LNCaP clone FGC (cell line): ENCODE measurements around the gene RABGAP1L.
A peak's percentile ranks its signal among the peaks of the same experiment; 100 is the strongest.

Experiments used
- DNase-seq: peaks from one replicate; pipeline ENCODE4 v3.0.0-alpha.2; 2011; ENCODE audit warnings: low read depth
- H3K4me3 ChIP-seq: 2 replicates; pipeline ENCODE4 v1.5.1; 2011; ENCODE audit warnings: mild to moderate bottlenecking, low read depth, low read length, control low read depth
- TF ChIP-seq, protein P1 (sequence below): IDR thresholded peaks from 2 replicates; pipeline ENCODE4 v1.5.1; 2012; ENCODE audit warnings: mild to moderate bottlenecking; ENCODE audit not compliant: control insufficient read depth, insufficient read depth; ENCODE audit errors: extremely low read depth

Gene RABGAP1L

DNA sequence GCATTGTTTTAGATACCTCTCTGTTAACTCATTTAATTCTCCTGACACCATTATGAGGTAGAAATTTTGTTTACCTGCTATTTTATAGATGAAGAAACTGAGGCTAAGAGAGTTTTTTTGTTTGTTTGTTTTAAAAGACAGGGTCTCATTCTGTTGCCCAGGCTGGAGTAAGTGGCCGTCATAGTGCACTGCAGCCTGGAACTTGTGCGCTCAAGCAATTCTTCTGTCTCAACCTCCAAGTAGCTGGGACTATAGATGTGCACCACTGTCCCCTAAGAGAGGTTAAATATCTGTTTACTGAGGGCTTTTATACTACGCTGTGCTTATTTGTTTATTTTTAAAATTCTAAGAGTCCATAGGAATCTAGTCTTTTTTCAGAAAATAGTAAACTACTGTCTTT, 796.8 kb downstream of the RABGAP1L start:
- TF ChIP-seq, protein P1, sequence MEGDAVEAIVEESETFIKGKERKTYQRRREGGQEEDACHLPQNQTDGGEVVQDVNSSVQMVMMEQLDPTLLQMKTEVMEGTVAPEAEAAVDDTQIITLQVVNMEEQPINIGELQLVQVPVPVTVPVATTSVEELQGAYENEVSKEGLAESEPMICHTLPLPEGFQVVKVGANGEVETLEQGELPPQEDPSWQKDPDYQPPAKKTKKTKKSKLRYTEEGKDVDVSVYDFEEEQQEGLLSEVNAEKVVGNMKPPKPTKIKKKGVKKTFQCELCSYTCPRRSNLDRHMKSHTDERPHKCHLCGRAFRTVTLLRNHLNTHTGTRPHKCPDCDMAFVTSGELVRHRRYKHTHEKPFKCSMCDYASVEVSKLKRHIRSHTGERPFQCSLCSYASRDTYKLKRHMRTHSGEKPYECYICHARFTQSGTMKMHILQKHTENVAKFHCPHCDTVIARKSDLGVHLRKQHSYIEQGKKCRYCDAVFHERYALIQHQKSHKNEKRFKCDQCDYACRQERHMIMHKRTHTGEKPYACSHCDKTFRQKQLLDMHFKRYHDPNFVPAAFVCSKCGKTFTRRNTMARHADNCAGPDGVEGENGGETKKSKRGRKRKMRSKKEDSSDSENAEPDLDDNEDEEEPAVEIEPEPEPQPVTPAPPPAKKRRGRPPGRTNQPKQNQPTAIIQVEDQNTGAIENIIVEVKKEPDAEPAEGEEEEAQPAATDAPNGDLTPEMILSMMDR = no peak
- no peak overlapping the region for H3K4me3 ChIP-seq
- no peak for DNase-seq

DNA sequence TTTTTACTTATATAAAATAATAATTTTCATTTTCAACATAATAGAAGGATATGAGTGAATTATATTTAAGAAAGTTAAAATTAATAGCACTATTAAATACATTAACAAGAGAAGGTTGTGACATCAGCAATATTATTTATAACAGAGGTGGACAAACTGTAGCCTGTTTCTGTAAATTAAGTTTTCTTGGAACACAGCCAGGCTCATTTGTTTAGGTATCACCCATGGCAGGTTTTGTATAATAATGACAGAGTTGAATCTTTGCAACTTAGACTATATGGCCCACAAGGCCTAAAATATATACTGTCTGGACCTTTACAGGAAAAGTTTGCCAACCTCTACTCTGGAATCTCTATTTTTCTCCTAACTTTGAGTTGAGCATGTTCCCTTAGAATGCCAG, 797.7 kb downstream of the RABGAP1L start:
- TF ChIP-seq, protein P1 = no peak
- no peak for DNase-seq
- no peak overlapping the region for H3K4me3 ChIP-seq

DNA sequence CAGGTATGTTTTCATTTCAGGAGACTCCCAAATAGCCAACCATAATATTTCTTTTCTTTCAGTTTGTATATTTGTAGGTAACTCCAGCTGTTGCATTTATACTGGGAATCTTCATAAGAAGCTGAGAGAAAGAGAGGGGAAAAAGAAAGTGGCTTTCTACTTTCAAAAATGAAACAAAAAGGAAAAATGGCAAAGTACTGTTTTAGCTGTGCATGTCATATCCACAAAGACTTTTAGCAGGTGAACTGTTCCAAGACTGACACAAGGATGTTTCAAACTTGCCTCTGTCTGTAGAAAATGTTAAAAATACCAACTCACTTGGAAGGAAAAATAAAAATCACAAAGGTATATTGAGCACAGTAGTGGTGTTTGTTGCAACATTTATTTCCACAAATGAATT, 798.5 kb downstream of the RABGAP1L start:
- H3K4me3 ChIP-seq = no peak overlapping the region
- TF ChIP-seq, protein P1 = no peak
- no peak for DNase-seq

DNA sequence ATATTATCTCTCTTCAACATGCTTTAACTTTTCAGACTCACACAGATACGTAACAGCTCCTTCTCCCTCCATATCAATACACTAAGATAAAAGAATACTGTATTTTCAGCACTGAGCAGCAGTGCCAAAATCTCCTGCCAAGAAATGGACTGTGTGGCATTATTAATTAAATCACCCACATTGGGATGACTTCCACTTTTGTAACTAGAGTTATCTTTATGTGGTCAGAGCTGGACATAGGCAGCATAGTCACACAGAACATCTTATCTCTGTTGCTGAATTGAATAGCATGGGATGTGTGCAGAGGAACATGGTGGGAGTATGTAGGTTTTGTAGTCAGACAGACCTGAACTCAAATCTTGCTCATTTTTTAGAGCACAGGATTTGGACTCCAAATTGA, 799.1 kb downstream of the RABGAP1L start:
- no peak for DNase-seq
- TF ChIP-seq, protein P1 = no peak

DNA sequence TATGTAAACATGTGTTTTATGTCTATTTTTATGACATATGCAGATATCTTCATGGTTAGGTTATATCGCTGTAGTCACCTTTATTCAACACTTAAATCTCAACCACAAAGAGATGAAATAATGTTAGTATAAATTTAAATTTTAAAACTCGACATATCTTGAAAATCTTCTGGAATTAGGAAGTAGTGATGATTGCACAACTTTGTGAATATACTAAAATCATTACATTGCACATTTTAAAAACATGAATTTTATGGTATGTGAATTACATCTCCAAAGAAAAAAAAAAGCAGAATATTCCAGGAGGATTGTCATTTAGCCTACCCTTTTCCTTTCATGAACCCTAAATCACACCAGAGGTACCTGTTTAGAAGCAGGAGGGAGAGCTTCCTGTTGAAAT, 801.0 kb downstream of the RABGAP1L start:
- H3K4me3 ChIP-seq = no peak overlapping the region
- DNase-seq = no peak
- TF ChIP-seq, protein P1 = no peak

More for the DNA sequence above, 799.1 kb downstream of the RABGAP1L start:
- H3K4me3 ChIP-seq = no peak overlapping the region

DNA sequence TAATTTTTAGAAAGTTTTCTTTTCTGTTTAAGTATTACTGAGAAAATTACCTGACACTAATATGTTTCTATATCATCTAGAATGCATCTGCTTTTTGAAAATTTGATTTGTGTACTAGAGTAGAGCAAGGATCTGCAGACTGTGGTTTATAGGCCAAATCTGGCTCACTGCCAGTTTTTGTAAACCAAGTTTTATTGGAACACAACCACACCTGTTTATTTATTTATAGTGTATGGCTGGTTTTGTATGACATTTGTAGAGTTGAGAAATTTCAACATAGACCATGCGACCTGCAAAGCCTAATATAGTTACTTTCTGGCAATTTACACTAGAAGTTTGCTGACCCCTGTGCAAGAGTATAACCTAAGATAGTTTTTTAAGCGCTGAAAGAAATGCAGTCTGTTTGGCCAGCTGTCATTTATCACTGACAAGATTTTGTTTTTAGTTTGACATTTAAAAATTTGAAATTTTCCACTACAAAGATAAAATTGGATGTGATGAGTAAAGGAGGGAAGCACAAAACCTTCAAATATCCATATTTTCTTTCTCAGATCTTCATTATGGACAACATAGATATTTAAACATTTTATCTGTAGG, 804.3 kb downstream of the RABGAP1L start:
- peak; percentile 90 for DNase-seq
- H3K4me3 ChIP-seq = no peak overlapping the region
- TF ChIP-seq, protein P1 = no peak
